Stomach smooth muscle (tissue), 2 donors: ENCODE measurements around the gene TRIM72.
"Not testable (repeated sequence)": the region's sequence is repeated elsewhere in the genome, so short reads cannot be mapped to it uniquely, and the experiment has no call there.

Source experiments
- H3K27ac ChIP-seq: one replicate; pipeline ENCODE4 v1.7.0; 2013; ENCODE audit warnings: mild to moderate bottlenecking, low read length, inconsistent platforms
- H3K27me3 ChIP-seq, 2 donors: one replicate each; pipeline ENCODE4 v1.7.0; 2013; ENCODE audit warnings: low read length in 2 of 2; ENCODE audit not compliant: insufficient read depth in 2 of 2, control insufficient read depth in 1 of 2
- H3K36me3 ChIP-seq, 2 donors: one replicate each; pipeline ENCODE4 v1.7.0; 2013; ENCODE audit warnings: low read length in 2 of 2; ENCODE audit not compliant: control insufficient read depth in 2 of 2, insufficient read depth in 2 of 2
- H3K4me1 ChIP-seq: one replicate; pipeline ENCODE4 v1.7.0; 2013; ENCODE audit warnings: low read length; ENCODE audit not compliant: control insufficient read depth, insufficient read depth
- H3K4me3 ChIP-seq, 2 donors: one replicate each; pipeline ENCODE4 v1.7.0; 2013; ENCODE audit warnings: low read length in 2 of 2
- H3K9ac ChIP-seq, 2 donors: one replicate each; pipeline ENCODE4 v1.7.0; 2013; ENCODE audit warnings: low read length in 2 of 2, mild to moderate bottlenecking in 1 of 2
- H3K9me3 ChIP-seq, 2 donors: one replicate each; pipeline ENCODE4 v1.7.0; 2013; ENCODE audit warnings: low read length in 2 of 2; ENCODE audit not compliant: control insufficient read depth in 2 of 2
- donor health status: healthy.
- donor health status: Pancreatic carcinoma.

The TRIM72 gene

GRCh38 chr16:31200111-31200510 lies 13.8 kb upstream of the TRIM72 start:
- Histone ChIP-seq H3K36me3 (peaks cover 16 to 18% of the 10 kb centered on the region in 2 donors), H3K4me1 (peaks cover 21% of the 10 kb centered on the region), H3K27me3 (peaks cover 6 to 10% of the 10 kb centered on the region in 2 donors)
- not testable (repeated sequence) for H3K9me3 ChIP-seq, H3K9ac ChIP-seq, H3K4me3 ChIP-seq, H3K27ac ChIP-seq

GRCh38 chr16:31200821-31201568 lies 12.9 kb upstream of the TRIM72 start:
- Histone ChIP-seq H3K4me1 (peaks cover 21% of the 10 kb centered on the region), H3K36me3 (peaks cover 12 to 13% of the 10 kb centered on the region in 2 donors), H3K27ac (no peak overlapping the region), H3K4me3 (no peak overlapping the region), H3K9ac (no peak overlapping the region), H3K27me3 (peaks cover 6 to 10% of the 10 kb centered on the region in 2 donors), H3K9me3 (no peaks in the 10 kb centered on the region)

- Histone ChIP-seq H3K9ac (peak overlapping the region in 1 of 2 donors; percentile 29), H3K4me3 (peak overlapping the region; percentile 69 to 83), H3K27ac (no peak overlapping the region), H3K27me3 (peaks cover 7 to 10% of the 10 kb centered on the region in 2 donors), H3K9me3 (no peaks in the 10 kb centered on the region), H3K4me1 (peaks cover 21% of the 10 kb centered on the region), H3K36me3 (peaks cover 6 to 8% of the 10 kb centered on the region in 2 donors)
These were observed 12.1 kb upstream of the TRIM72 start for GRCh38 chr16:31201582-31202413.

- H3K4me3 ChIP-seq: peak within 1 kb of the TSS; percentile 69 to 83
- peaks cover 10 to 15% of the 10 kb centered on the region in 2 donors for H3K27me3 ChIP-seq
- no peaks in the 10 kb centered on the region for H3K9me3 ChIP-seq
- peaks cover 21% of the 10 kb centered on the region for H3K4me1 ChIP-seq
- peak within 1 kb of the TSS; percentile 42 to 44 for H3K9ac ChIP-seq
- H3K36me3 ChIP-seq: peaks cover 5 to 8% of the 10 kb centered on the region in 2 donors
- H3K27ac ChIP-seq: no peak within 1 kb of the TSS
These were observed 11.2 kb upstream of the TRIM72 start, which contains the start of gene PYCARD for GRCh38 chr16:31202414-31203375. PYCARD (minus strand) TSS chr16:31202760; CDS start chr16:31202690, 70 bp downstream.

- H3K9ac ChIP-seq: no peak overlapping the region
- no peaks in the 10 kb centered on the region for H3K9me3 ChIP-seq
- H3K4me3 ChIP-seq: no peak overlapping the region
- no peaks in the 10 kb centered on the region for H3K36me3 ChIP-seq
- H3K27me3 ChIP-seq: peaks cover 10 to 19% of the 10 kb centered on the region in 2 donors
- H3K27ac ChIP-seq: no peak overlapping the region
- H3K4me1 ChIP-seq: peaks cover 21% of the 10 kb centered on the region
These were observed 8.8 kb upstream of the TRIM72 start for GRCh38 chr16:31204871-31205666.

GRCh38 chr16:31206776-31207175 lies 7.1 kb upstream of the TRIM72 start:
- no peak overlapping the region for H3K27ac ChIP-seq
- H3K36me3 ChIP-seq: no peaks in the 10 kb centered on the region
- peaks cover 12% of the 10 kb centered on the region for H3K4me1 ChIP-seq
- H3K4me3 ChIP-seq: no peak overlapping the region
- H3K27me3 ChIP-seq: peaks cover 10 to 18% of the 10 kb centered on the region in 2 donors
- H3K9me3 ChIP-seq: no peaks in the 10 kb centered on the region
- H3K9ac ChIP-seq: no peak overlapping the region

GRCh38 chr16:31213342-31213741 lies 577 bp upstream of the TRIM72 start:
- Histone ChIP-seq H3K4me3 (no peak overlapping the region), H3K27ac (no peak overlapping the region), H3K9me3 (no peaks in the 10 kb centered on the region), H3K36me3 (no peaks in the 10 kb centered on the region), H3K27me3 (peaks cover 29 to 37% of the 10 kb centered on the region in 2 donors), H3K9ac (no peak overlapping the region), H3K4me1 (peaks cover 28% of the 10 kb centered on the region)

- Histone ChIP-seq H3K9ac (no peak overlapping the region), H3K9me3 (no peaks in the 10 kb centered on the region), H3K27me3 (peaks cover 37 to 46% of the 10 kb centered on the region in 2 donors), H3K4me1 (peaks cover 28% of the 10 kb centered on the region), H3K27ac (no peak overlapping the region), H3K4me3 (peak overlapping the region; percentile 58 to 67), H3K36me3 (no peaks in the 10 kb centered on the region)
These were observed 878 bp downstream of the TRIM72 start for GRCh38 chr16:31214708-31215286.

- peaks cover 28% of the 10 kb centered on the region for H3K4me1 ChIP-seq
- H3K27ac ChIP-seq: no peak overlapping the region
- H3K4me3 ChIP-seq: peak overlapping the region; percentile 58 to 67
- no peak overlapping the region for H3K9ac ChIP-seq
- peaks cover 34 to 46% of the 10 kb centered on the region in 2 donors for H3K27me3 ChIP-seq
- H3K36me3 ChIP-seq: no peaks in the 10 kb centered on the region
- H3K9me3 ChIP-seq: no peaks in the 10 kb centered on the region
These were observed 1.6 kb downstream of the TRIM72 start for GRCh38 chr16:31215287-31216162.
